K562 (cell line): Measurements from ENCODE around the gene FAM20C. TPM values are rescaled to one million over a fixed set of nuclear protein-coding genes. Genes with fewer than 3 reads are reported as not detected.
A peak's percentile ranks its signal among the peaks of the same experiment; 100 is the strongest.

Experiments used
- ATAC-seq: fragments of 200-7000 bp; cut with Tn5 transposase; 3 replicates; pipeline ENCODE4 v1.9.1; 2020; ENCODE audit warnings: moderate library complexity
- BruUV-seq: library from RNA; stranded (reverse); fragments of 400-500 nt; replicated peaks from 2 replicates; lab custom pipeline; 2021; lab: Mats Ljungman, UMichigan
- CTCF ChIA-PET: fragments of 300-600 bp; formaldehyde crosslinking; extraction: SDS; loops from one replicate; lab custom pipeline; 2021; ENCODE audit warnings: low intra/inter-chr PET ratio; lab: Yijun Ruan, JAX
- POLR2A ChIA-PET: fragments of 300-600, 350-650 bp; sonication (Branson Sonifier 250); formaldehyde crosslinking; extraction: SDS; loops from one replicate; lab custom pipeline; 2021; ENCODE audit warnings: antibody characterized with exemption, inconsistent platforms; lab: Yijun Ruan, JAX
- DNase-seq, 4 experiments: peaks; one replicate each; pipeline versions ENCODE4 v3.0.0 to v3.0.0-alpha.2; 2011 to 2018; ENCODE audit warnings: low spot score in 3 of 4, mixed read lengths in 3 of 4; ENCODE audit errors: extremely low read depth in 1 of 4
- FAIRE-seq: peaks from 2 replicates; lab custom pipeline; 2011; peaks lifted over from hg19 to GRCh38; lab: Jason Lieb, UNC
- H2AFZ ChIP-seq: 2 replicates; pipeline ENCODE4 v1.6.0; 2011; ENCODE audit warnings: low read depth, low read length, control low read depth, inconsistent platforms
- H3K27ac ChIP-seq: fragments of 200-600 bp; 3 replicates; pipeline ENCODE4 v1.8.0; 2011; ENCODE audit warnings: low read depth, mild to moderate bottlenecking, control low read depth, inconsistent platforms, low read length, moderate library complexity, mixed read lengths; ENCODE audit errors: extremely low read depth
- H3K27me3 ChIP-seq, 2 experiments: fragments of 300-600 bp in 1 of 2; 2 replicates in 1 of 2; 3 replicates in 1 of 2; pipeline versions ENCODE4 v1.6.0 to v1.8.0; 2011; ENCODE audit warnings: inconsistent platforms in 2 of 2, low read length in 2 of 2, mild to moderate bottlenecking in 1 of 2, mixed read lengths in 1 of 2, moderate library complexity in 1 of 2; ENCODE audit not compliant: control insufficient read depth in 2 of 2, insufficient read depth in 2 of 2
- H3K36me3 ChIP-seq: fragments of 300-600 bp; 3 replicates; pipeline ENCODE4 v1.8.0; 2011; ENCODE audit warnings: mild to moderate bottlenecking, low read length, inconsistent platforms; ENCODE audit not compliant: control insufficient read depth, insufficient read depth
- H3K4me1 ChIP-seq, 2 experiments: fragments of 200-600 bp in 1 of 2; replicated peaks in 1 of 2; 2 replicates in 1 of 2; 3 replicates in 1 of 2; pipeline versions ENCODE4 v1.5.1 to v1.8.0; 2011; ENCODE audit warnings: inconsistent platforms in 2 of 2, low read length in 2 of 2, mild to moderate bottlenecking in 1 of 2, mixed read lengths in 1 of 2, moderate library complexity in 1 of 2; ENCODE audit not compliant: control insufficient read depth in 2 of 2, insufficient read depth in 2 of 2
- H3K4me2 ChIP-seq: 2 replicates; pipeline ENCODE4 v1.6.1; 2011; ENCODE audit warnings: low read length, control low read depth, inconsistent platforms, mixed read lengths; ENCODE audit not compliant: insufficient read depth
- H3K4me3 ChIP-seq: fragments of 200-600 bp; sonication (generic), shearing (Covaris generic); 2 replicates; pipeline ENCODE4 v1.5.1; 2016; ENCODE audit warnings: control low read depth, inconsistent platforms
- H3K79me2 ChIP-seq: fragments of 200-600 bp; 3 replicates; pipeline ENCODE4 v1.8.0; 2011; ENCODE audit warnings: low read length, inconsistent platforms; ENCODE audit not compliant: control insufficient read depth, insufficient read depth
- H3K9ac ChIP-seq, 2 experiments: 2 replicates each; pipeline versions ENCODE4 v1.6.0 to v1.6.1; 2011; ENCODE audit warnings: low read depth in 2 of 2, low read length in 2 of 2, control low read depth in 1 of 2, inconsistent platforms in 1 of 2, mild to moderate bottlenecking in 1 of 2, mixed read lengths in 1 of 2; ENCODE audit not compliant: insufficient read depth in 1 of 2
- H3K9me1 ChIP-seq: one replicate; pipeline ENCODE4 v1.6.0; 2011; ENCODE audit warnings: inconsistent platforms, mild to moderate bottlenecking, low read length, moderate library complexity; ENCODE audit not compliant: control insufficient read depth, insufficient read depth
- H3K9me3 ChIP-seq: replicated peaks from 2 replicates; pipeline ENCODE4 v1.5.1; 2011; ENCODE audit warnings: low read depth, low read length, inconsistent platforms; ENCODE audit not compliant: control insufficient read depth, insufficient read depth
- H4K20me1 ChIP-seq: replicated peaks from 2 replicates; pipeline ENCODE4 v1.6.1; 2011; ENCODE audit warnings: low read length, inconsistent platforms, mixed read lengths; ENCODE audit not compliant: control insufficient read depth, insufficient read depth
- BHLHE40 ChIP-seq: IDR thresholded peaks from 2 replicates; pipeline ENCODE4 v1.6.1; 2011; ENCODE audit warnings: low read length, improper control_type of control experiment
- CEBPG ChIP-seq, 3 experiments: fragments of 200-800 bp in 1 of 3; sonication (Bioruptor generic) in 1 of 3; sonication (generic) in 1 of 3; formaldehyde crosslinking in 1 of 3; IDR thresholded peaks in 2 of 3; conservative IDR thresholded peaks in 1 of 3; 2 replicates each; pipeline versions ENCODE4 v1.6.1 to v1.8.0; 2016 to 2022; ENCODE audit warnings: missing compliant biosample characterization in 2 of 3, missing genetic modification characterization in 2 of 3, mild to moderate bottlenecking in 1 of 3, missing genetic modification reagents in 1 of 3
- CREBBP ChIP-seq: IDR thresholded peaks from one replicate; pipeline ENCODE4 v1.6.1; 2012; ENCODE audit warnings: low read depth, mild to moderate bottlenecking, control low read depth, inconsistent platforms, low read length
- DACH1 ChIP-seq: fragments of 450-650 bp; IDR thresholded peaks from 2 replicates; pipeline ENCODE4 v1.6.1; 2018; ENCODE audit not compliant: partially characterized antibody
- LEF1 ChIP-seq: fragments of 450-650 bp; IDR thresholded peaks from 2 replicates; pipeline ENCODE4 v1.6.1; 2016; ENCODE audit warnings: mild to moderate bottlenecking
- SRSF1 ChIP-seq: fragments of 200-400 bp; formaldehyde crosslinking; IDR thresholded peaks from 2 replicates; pipeline ENCODE4 v1.6.1; 2017; ENCODE audit warnings: mild to moderate bottlenecking, low read depth, low read length, moderate library complexity
- ZNF586 ChIP-seq: fragments of 450-650 bp; formaldehyde crosslinking; conservative IDR thresholded peaks from 2 replicates; pipeline ENCODE4 v1.4.0; 2020; ENCODE audit warnings: mild to moderate bottlenecking, moderate library complexity
- ZNF695 ChIP-seq: fragments of 450-650 bp; formaldehyde crosslinking; IDR thresholded peaks from 2 replicates; pipeline ENCODE4 v1.4.0; 2020; ENCODE audit warnings: mild to moderate bottlenecking, moderate library complexity
- WGBS: fragments of 100-300 bp; shearing (Covaris generic); methylation state at CpG from one replicate; pipeline ENCODE4 v1.1.6; 2016; ENCODE audit warnings: low coverage, mixed read lengths; ENCODE audit not compliant: insufficient coverage; ENCODE audit errors: missing lambda C conversion rate; 5-methylcytosine and 5-hydroxymethylcytosine counted together
- in situ Hi-C: fragments of 300-500 bp; cut with MboI; formaldehyde crosslinking; loops from 4 replicates; pipeline ENCODE4 v1.15.0; 2018; ENCODE audit warnings: inconsistent platforms, mixed read lengths
- intact Hi-C: fragments of 100-400 bp; cut with micrococcal nuclease; formaldehyde crosslinking; loops from 2 replicates; pipeline ENCODE4 v1.14.2; 2022
- polyA plus RNA-seq, 8 experiments: library from polyadenylated mRNA; depleted of rRNA in 4 of 8; stranded (reverse) in 5 of 8; unstranded in 3 of 8; fragments of >200 nt; fragmentation: Nextera tagmentation in 2 of 8; fragmentation: Illumina TruSeq in 1 of 8; extraction: Ambion mirVana in 2 of 8; extraction: Trizol in 1 of 8; gene quantifications; 2 replicates each; pipeline versions ENCODE4 v1.2.1 to v1.2.3, GENCODE V29; 2011 to 2014; ENCODE audit warnings: inconsistent platforms in 1 of 8, missing spikeins in 1 of 8
- total RNA-seq, 7 experiments: library from RNA; depleted of rRNA in 6 of 7; stranded (reverse); fragments of >200 nt in 6 of 7; fragmentation: Illumina TruSeq in 2 of 7; extraction: Trizol in 2 of 7; gene quantifications; 2 replicates each; pipeline versions ENCODE4 v1.2.1 to v1.2.3, GENCODE V29; 2011 to 2021; ENCODE audit warnings: low replicate concordance in 1 of 7

FAM20C gene
- total and polyA plus RNA-seq, 9 of the 15 experiments (the other 6 are each of a cell fraction or from before 2014, with no cell fraction given) = 0.09 TPM; not detected in 8

DNA sequence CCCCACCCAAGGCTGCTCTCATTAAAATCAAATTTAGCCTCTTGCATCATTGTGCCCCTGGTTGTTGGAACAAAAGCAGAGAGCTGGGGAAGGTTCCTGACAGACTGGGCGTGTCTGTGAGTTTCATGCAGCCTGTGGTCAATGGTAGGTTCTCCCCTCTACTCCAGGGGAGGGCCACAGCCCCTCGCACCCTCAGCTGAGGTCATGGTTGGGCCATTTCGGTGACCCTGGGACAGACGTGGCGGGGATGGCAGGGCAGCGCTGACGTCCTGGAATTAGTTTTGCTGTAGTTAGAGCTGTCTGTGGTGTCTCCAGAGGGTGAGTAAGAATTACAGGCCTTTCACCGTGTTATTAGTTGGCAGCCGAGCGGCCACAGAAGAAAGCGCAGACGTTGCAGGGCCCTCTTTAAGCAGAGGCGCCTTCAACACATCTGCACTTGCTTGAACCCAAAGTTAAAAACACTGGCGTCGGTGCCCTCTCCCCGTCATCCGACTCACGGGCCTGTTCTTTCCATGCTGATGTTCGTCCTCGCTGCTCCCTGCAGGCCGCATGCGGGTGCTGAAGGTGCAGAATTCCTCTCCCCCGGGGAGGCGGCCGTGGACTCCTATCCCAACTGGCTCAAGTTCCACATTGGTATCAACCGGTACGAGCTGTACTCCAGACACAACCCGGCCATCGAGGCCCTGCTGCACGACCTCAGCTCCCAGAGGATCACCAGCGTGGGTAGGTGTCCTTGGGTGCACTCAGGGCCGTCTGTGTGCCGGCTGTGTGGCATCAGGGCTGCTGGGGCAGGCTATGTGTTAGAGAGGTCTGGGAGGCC is 2.8 kb downstream of the FAM20C start:
- ATAC-seq (no peak; the same call in 2 of the 3 replicates), DNase-seq (no peak), FAIRE-seq (no peak)
- Histone ChIP-seq H3K4me1 (peaks cover 0 to 26% of the 10 kb centered on the region in 2 experiments; a peak in 3 of 5 replicates), H3K36me3 (no peaks in the 10 kb centered on the region), H3K9me3 (no peaks in the 10 kb centered on the region), H3K4me2 (no peak overlapping the region), H4K20me1 (peaks cover 32% of the 10 kb centered on the region), H3K4me3 (no peak overlapping the region), H2AFZ (no peak overlapping the region), H3K9ac (no peak overlapping the region; a peak in 1 of 4 replicates), H3K9me1 (peaks cover 2% of the 10 kb centered on the region), H3K79me2 (no peaks in the 10 kb centered on the region), H3K27ac (no peak overlapping the region), H3K27me3 (peaks cover 55 to 84% of the 10 kb centered on the region in 2 experiments)
- ChIA-PET CTCF (no interaction called here), POLR2A (interaction anchor here (0.6 to 0.9 kb wide), 2 partner anchors 33 to 327 kb away, joined by 3 read pairs; no protein-coding TSS in a partner anchor)
- in situ Hi-C loops (no loop called here), intact Hi-C loops (no loop called here)
- WGBS = 4% methylated on average over 30 of the region's 33 CpGs
- TF ChIP-seq BHLHE40 (no peak), DACH1 (no peak), CREBBP (no peak), SRSF1 (no peak), CEBPG (CRISPR knock-in tag; IDR thresholded peaks at IDR 0.05) (no peak), CEBPG (tag; conservative IDR thresholded peaks at IDR 0.05 in 1 of 2, IDR thresholded peaks at IDR 0.05 in 1 of 2) (peak in 1 of 2 experiments; percentile 40; a peak in 1 of 4 replicates), LEF1 (no peak), ZNF695 (no peak), ZNF586 (CRISPR knock-in tag) (no peak)
- no TSS peak for BruUV-seq
